Naive B cell (primary cell): Measurements from ENCODE around the gene MBIP. TPM values are rescaled to one million over a fixed set of nuclear protein-coding genes. Genes with fewer than 3 reads are reported as not detected.
"Not testable (repeated sequence)": the region's sequence is repeated elsewhere in the genome, so short reads cannot be mapped to it uniquely, and the experiment has no call there.

Experiments used
- ATAC-seq, 2 donors: fragments of 150-1000 bp; cut with Tn5 transposase; 2 replicates each; pipeline ENCODE4 v1.10.0; 2021; ENCODE audit warnings: low read depth in 2 of 2, mild to moderate bottlenecking in 2 of 2, moderate library complexity in 2 of 2
- DNase-seq: peaks from one replicate; pipeline ENCODE4 v3.0.0; 2022
- H3K27ac Mint-ChIP-seq, 6 donors: one replicate each; pipeline ENCODE4 v1.8.0; 2020 to 2022; ENCODE audit warnings: mild to moderate bottlenecking in 6 of 6, mixed read lengths in 6 of 6, moderate library complexity in 5 of 6, inconsistent platforms in 2 of 6
- H3K27me3 Mint-ChIP-seq, 3 donors: one replicate each; pipeline ENCODE4 v1.8.0; 2021 to 2022; ENCODE audit warnings: mixed read lengths in 3 of 3, mild to moderate bottlenecking in 1 of 3
- H3K36me3 Mint-ChIP-seq, 2 donors: one replicate each; pipeline ENCODE4 v1.8.0; 2020 to 2022; ENCODE audit warnings: mixed read lengths in 2 of 2, inconsistent platforms in 1 of 2, mild to moderate bottlenecking in 1 of 2
- H3K4me1 Mint-ChIP-seq, 3 donors: one replicate each; pipeline ENCODE4 v1.8.0; 2020 to 2022; ENCODE audit warnings: mixed read lengths in 3 of 3, inconsistent platforms in 1 of 3, mild to moderate bottlenecking in 1 of 3, moderate library complexity in 1 of 3
- H3K4me3 Mint-ChIP-seq, 8 donors: one replicate each; pipeline ENCODE4 v1.8.0; 2020 to 2022; ENCODE audit warnings: mild to moderate bottlenecking in 8 of 8, mixed read lengths in 8 of 8, moderate library complexity in 8 of 8, inconsistent platforms in 2 of 8
- H3K9me3 Mint-ChIP-seq, 7 donors: one replicate each; pipeline ENCODE4 v1.8.0; 2020 to 2022; ENCODE audit warnings: mixed read lengths in 7 of 7, mild to moderate bottlenecking in 5 of 7, inconsistent platforms in 2 of 7, moderate library complexity in 1 of 7
- polyA plus RNA-seq, 6 donors: library from polyadenylated mRNA; unstranded; fragments of 300-500 nt; fragmentation: Illumina TruSeq; gene quantifications; one replicate each; pipeline ENCODE4 v1.2.3, GENCODE V29; 2021; ENCODE audit warnings: low read depth in 6 of 6

Gene MBIP
- polyA plus RNA-seq, 6 donors from 2014 or later = 8.6 to 17.7 (median 13.3) TPM

DNA sequence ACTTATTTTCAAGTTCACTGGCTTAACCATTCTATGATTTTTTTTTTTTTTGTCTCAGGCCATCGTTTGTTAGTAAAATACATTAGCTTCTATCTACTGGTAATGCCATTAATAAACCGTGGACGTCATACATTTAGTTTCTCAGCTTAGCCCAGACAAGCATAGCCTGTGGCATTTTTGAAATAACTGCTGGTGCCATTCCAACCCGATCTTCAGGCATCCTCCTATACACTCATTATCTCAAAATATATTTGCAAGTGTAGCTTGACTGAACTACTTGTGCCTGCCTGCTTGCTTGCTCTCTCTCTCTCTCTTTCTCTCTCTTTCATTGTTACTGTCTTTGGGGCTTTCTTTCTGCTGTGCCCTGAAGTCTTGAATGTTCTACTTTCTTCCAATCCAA lies 12.7 kb upstream of the MBIP start:
- Mint-ChIP-seq H3K4me3 (no peak overlapping the region), H3K27me3 (peaks cover 24 to 44% (median 27%) of the 10 kb centered on the region in 3 donors), H3K36me3 (no peaks in the 10 kb centered on the region), H3K4me1 (no peaks in the 10 kb centered on the region), H3K9me3 (peaks cover 0 to 3% (median 0%) of the 10 kb centered on the region in 7 donors), H3K27ac (no peak overlapping the region)
- ATAC-seq (no peak), DNase-seq (no peak)

- H3K4me3 Mint-ChIP-seq, H3K4me1 Mint-ChIP-seq, H3K36me3 Mint-ChIP-seq, ATAC-seq, H3K27ac Mint-ChIP-seq, H3K9me3 Mint-ChIP-seq, DNase-seq: not testable (repeated sequence)
- peaks cover 27 to 64% (median 40%) of the 10 kb centered on the region in 3 donors for H3K27me3 Mint-ChIP-seq
Observed at GRCh38 chr14:36327573-36327972, 7.1 kb upstream of the MBIP start.

- no peak for ATAC-seq
- no peak for DNase-seq
Observed at GRCh38 chr14:36325853-36326252, 5.4 kb upstream of the MBIP start.

GRCh38 chr14:36324897-36325296 lies 4.5 kb upstream of the MBIP start:
- Mint-ChIP-seq H3K36me3 (peaks cover 0 to 5% of the 10 kb centered on the region in 2 donors), H3K4me1 (peaks cover 8 to 10% (median 9%) of the 10 kb centered on the region in 3 donors), H3K9me3 (peaks cover 0 to 3% (median 0%) of the 10 kb centered on the region in 7 donors), H3K27me3 (peaks cover 21 to 47% (median 24%) of the 10 kb centered on the region in 3 donors), H3K4me3 (no peak overlapping the region), H3K27ac (peak overlapping the region in 1 of 6 donors; percentile 4)
- ATAC-seq = no peak
- no peak for DNase-seq

More at GRCh38 chr14:36325853-36326252, 5.4 kb upstream of the MBIP start:
- no peak overlapping the region for H3K4me3 Mint-ChIP-seq
- H3K36me3 Mint-ChIP-seq = peaks cover 0 to 5% of the 10 kb centered on the region in 2 donors
- peaks cover 1 to 3% (median 2%) of the 10 kb centered on the region in 3 donors for H3K4me1 Mint-ChIP-seq
- H3K9me3 Mint-ChIP-seq = peaks cover 0 to 3% (median 0%) of the 10 kb centered on the region in 7 donors
- H3K27me3 Mint-ChIP-seq = peaks cover 21 to 51% (median 30%) of the 10 kb centered on the region in 3 donors
- H3K27ac Mint-ChIP-seq = no peak overlapping the region

DNA sequence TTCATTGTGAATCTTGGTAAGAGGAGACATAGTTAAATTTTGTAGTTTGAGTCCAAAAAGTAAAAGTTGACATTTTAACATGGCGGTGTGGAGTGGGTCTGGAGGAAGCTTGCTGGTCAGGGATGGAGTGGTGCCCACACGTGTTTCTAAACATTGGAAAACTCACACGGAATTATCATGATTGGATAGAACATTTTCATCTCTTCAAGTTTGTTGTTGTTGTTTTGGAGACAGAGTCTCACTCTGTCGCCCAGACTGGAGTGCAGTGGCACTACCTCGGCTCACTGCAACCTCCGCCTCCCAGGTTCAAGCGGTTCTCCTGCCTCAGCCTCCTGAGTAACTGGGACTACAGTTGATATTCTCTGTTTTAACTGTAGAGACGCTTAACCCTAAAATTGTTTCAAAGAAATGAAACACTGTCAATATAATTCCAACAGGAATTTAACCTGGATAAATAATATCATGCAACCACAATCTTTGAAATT lies 502 bp upstream of the MBIP start:
- Mint-ChIP-seq H3K27ac (peak overlapping the region; percentile 2 to 98 (median 94)), H3K4me3 (peak overlapping the region; percentile 88 to 99 (median 96)), H3K27me3 (peaks cover 10 to 21% (median 13%) of the 10 kb centered on the region in 3 donors), H3K9me3 (peaks cover 0 to 3% (median 0%) of the 10 kb centered on the region in 7 donors), H3K4me1 (peaks cover 10 to 21% (median 16%) of the 10 kb centered on the region in 3 donors), H3K36me3 (no peaks in the 10 kb centered on the region)
- ATAC-seq (no peak), DNase-seq (no peak)

- peaks cover 10 to 21% (median 16%) of the 10 kb centered on the region in 3 donors for H3K4me1 Mint-ChIP-seq
- ATAC-seq = no peak
- no peak for DNase-seq
- peaks cover 7 to 18% (median 8%) of the 10 kb centered on the region in 3 donors for H3K27me3 Mint-ChIP-seq
- peaks cover 0 to under 1% of the 10 kb centered on the region in 2 donors for H3K36me3 Mint-ChIP-seq
- H3K9me3 Mint-ChIP-seq = peaks cover 0 to 3% (median 0%) of the 10 kb centered on the region in 7 donors
- peak overlapping the region; percentile 88 to 99 (median 96) for H3K4me3 Mint-ChIP-seq
- peak overlapping the region; percentile 79 to 98 (median 89) for H3K27ac Mint-ChIP-seq
Observed at GRCh38 chr14:36319899-36320199, 588 bp downstream of the MBIP start.

GRCh38 chr14:36317650-36318049 lies 2.8 kb downstream of the MBIP start:
- H3K4me1 Mint-ChIP-seq = peaks cover 10 to 21% (median 16%) of the 10 kb centered on the region in 3 donors
- peaks cover 0 to 5% (median 3%) of the 10 kb centered on the region in 3 donors for H3K27me3 Mint-ChIP-seq
- peaks cover 0 to 3% (median 0%) of the 10 kb centered on the region in 7 donors for H3K9me3 Mint-ChIP-seq
- peaks cover 0 to 8% of the 10 kb centered on the region in 2 donors for H3K36me3 Mint-ChIP-seq
- H3K4me3 Mint-ChIP-seq = peak overlapping the region in 1 of 8 donors; percentile 15
- no peak overlapping the region for H3K27ac Mint-ChIP-seq
- ATAC-seq (no peak), DNase-seq (no peak)

- H3K36me3 Mint-ChIP-seq = peaks cover under 1 to 8% of the 10 kb centered on the region in 2 donors
- peaks cover 0 to 3% (median 0%) of the 10 kb centered on the region in 7 donors for H3K9me3 Mint-ChIP-seq
- peaks cover 0 to 5% (median 3%) of the 10 kb centered on the region in 3 donors for H3K27me3 Mint-ChIP-seq
- H3K27ac Mint-ChIP-seq = no peak overlapping the region
- H3K4me1 Mint-ChIP-seq = peaks cover 10 to 21% (median 16%) of the 10 kb centered on the region in 3 donors
- DNase-seq = no peak
- no peak overlapping the region for H3K4me3 Mint-ChIP-seq
- no peak for ATAC-seq
Observed at GRCh38 chr14:36316131-36316530, 4.3 kb downstream of the MBIP start.

DNA sequence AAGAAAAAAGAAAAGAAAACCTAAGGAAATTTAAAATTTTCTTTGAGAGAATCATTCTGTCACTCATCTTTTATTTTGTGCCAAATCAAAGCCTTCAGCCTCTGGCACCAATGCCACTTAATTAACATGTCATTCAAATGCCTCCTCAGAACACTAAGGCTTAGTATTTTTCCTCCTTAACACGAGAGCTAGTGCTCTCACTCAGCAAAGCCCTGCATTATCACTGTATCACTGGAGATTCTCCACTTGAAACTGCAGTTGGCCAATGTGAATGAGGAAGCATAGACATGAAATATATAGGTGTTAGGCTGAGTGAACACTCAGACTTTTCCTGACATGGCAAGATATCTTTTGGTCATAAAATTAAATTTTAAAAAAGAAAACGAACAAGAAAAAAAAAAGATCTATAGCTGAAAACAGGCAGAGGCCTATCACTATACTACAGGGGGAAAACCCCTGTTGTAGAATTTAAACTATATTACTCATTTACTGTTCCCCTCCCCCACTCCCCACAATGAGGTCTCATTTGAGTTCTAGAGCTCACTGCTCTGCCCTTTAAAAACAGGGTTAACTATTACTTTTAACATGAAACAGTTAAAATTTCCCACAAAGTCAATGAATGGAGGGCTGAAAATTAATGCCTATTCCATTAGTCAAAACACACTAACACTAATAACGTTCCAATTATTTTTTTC lies 5.1 kb downstream of the MBIP start:
- ATAC-seq (no peak), DNase-seq (no peak)
- Mint-ChIP-seq H3K27ac (no peak overlapping the region), H3K4me3 (no peak overlapping the region), H3K27me3 (no peaks in the 10 kb centered on the region), H3K36me3 (peaks cover 7 to 14% of the 10 kb centered on the region in 2 donors), H3K9me3 (no peaks in the 10 kb centered on the region), H3K4me1 (peaks cover 4 to 13% (median 9%) of the 10 kb centered on the region in 3 donors)

DNA sequence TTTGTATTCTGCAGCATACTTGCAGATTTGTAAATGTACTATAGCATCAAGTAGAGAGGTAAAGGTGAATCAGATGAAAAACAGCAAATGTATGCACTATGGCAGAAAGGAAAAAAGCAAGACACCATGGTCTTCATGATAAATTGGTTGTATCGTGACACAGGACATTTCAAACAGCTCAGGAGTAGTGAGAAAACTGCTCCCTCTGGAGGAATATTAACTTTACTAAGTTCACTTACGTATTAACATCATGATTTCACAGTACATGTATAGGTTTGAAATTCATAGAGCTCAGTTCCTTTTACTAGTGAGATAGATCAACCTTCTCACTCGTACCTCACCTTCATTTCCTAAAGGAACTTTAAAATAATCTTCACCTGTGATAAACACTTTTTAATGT lies 6.5 kb downstream of the MBIP start:
- Mint-ChIP-seq H3K36me3 (peaks cover 12 to 29% of the 10 kb centered on the region in 2 donors), H3K4me3 (no peak overlapping the region), H3K9me3 (no peaks in the 10 kb centered on the region), H3K27ac (no peak overlapping the region), H3K4me1 (peaks cover 0 to 4% (median 2%) of the 10 kb centered on the region in 3 donors), H3K27me3 (no peaks in the 10 kb centered on the region)
- DNase-seq (no peak), ATAC-seq (no peak)

DNA sequence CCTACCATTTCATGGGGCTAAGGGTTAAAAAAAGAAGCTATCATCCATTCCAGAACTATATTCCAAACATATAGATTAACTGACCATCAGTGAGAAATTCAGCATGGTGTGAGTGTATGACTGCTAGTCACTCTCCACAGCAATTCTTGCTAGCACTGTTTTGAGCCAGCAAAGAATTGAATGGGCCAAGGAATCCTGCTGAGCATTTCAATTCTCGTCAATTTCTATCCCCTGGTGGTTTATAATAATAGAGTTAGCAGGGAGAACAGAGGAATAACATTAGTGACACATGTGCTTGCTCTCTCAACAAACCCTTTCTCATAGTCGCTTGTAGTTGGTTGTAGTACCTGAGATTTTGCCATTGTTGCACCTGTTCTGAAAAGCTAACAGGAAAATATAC lies 7.2 kb downstream of the MBIP start:
- Mint-ChIP-seq H3K4me3 (no peak overlapping the region), H3K27me3 (no peaks in the 10 kb centered on the region), H3K4me1 (peaks cover 0 to 9% (median 0%) of the 10 kb centered on the region in 3 donors), H3K27ac (no peak overlapping the region), H3K9me3 (no peaks in the 10 kb centered on the region), H3K36me3 (peaks cover 17 to 35% of the 10 kb centered on the region in 2 donors)
- ATAC-seq = no peak
- DNase-seq = no peak

DNA sequence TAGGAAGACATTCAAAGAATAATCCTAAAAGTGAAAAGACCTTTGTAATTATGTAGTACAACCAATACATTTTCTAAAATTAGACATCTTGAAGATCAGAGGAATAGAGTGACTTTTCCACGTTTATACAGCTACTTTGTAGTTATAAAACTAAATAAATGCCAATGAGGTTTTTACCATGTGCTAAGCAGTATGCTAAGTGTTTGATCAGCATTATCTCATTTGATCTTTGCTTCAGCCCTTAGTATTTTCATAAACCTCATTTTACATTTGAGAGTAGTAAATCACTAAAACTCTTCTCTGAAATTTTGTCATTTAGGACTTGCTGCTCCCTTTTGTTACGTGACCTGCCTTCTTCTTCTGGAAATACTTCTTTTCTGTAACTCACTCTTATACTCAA lies 13.6 kb downstream of the MBIP start:
- no peak for DNase-seq
- ATAC-seq = no peak
- Mint-ChIP-seq H3K4me1 (peaks cover 0 to 9% (median 0%) of the 10 kb centered on the region in 3 donors), H3K9me3 (no peaks in the 10 kb centered on the region), H3K27me3 (no peaks in the 10 kb centered on the region), H3K27ac (no peak overlapping the region), H3K4me3 (no peak overlapping the region), H3K36me3 (peaks cover 48 to 60% of the 10 kb centered on the region in 2 donors)

DNA sequence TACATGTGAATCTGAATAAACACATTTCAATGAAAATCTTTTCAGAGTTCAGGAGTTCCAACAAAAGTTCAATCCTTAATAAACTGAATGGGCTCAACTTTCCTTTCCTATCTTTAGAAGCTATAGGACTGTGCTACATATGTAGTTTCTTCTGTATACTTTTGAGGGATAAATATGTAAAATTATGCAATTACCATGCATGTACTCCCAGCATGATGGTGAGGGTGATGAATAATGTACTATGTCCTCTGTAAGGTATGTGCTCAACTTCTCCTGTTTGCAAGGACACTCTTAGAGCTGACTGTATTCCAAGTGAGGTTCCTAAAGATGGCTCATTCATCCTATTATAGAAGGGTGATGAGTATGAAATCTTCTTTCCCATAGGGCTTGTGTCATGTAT lies 15.5 kb downstream of the MBIP start:
- ATAC-seq = no peak
- Mint-ChIP-seq H3K4me3 (no peak overlapping the region), H3K27me3 (no peaks in the 10 kb centered on the region), H3K36me3 (peaks cover 41 to 49% of the 10 kb centered on the region in 2 donors), H3K4me1 (peaks cover 0 to 9% (median 0%) of the 10 kb centered on the region in 3 donors), H3K9me3 (no peaks in the 10 kb centered on the region), H3K27ac (no peak overlapping the region)
- no peak for DNase-seq

DNA sequence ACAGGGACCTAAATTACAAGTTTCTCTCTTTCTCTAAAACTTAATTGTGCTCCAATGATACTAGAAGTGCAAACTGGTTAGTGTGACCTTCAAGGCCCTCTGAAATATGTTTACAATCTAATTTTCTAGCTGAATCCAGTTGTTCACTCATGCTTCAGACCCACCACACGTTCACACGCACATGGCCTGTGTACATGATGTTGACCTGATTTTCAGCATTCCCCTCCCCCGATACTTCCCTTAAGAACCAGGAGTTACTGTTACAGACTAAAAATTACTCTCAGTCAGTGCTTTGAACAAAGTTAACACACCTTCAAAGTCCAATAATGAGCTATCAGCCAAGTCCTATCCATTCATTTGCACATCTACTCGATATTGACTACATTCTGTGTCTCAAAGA lies 16.5 kb downstream of the MBIP start:
- Mint-ChIP-seq H3K9me3 (no peaks in the 10 kb centered on the region), H3K27ac (no peak overlapping the region), H3K36me3 (peaks cover 40 to 41% of the 10 kb centered on the region in 2 donors), H3K4me1 (peaks cover 0 to 5% (median 0%) of the 10 kb centered on the region in 3 donors), H3K4me3 (no peak overlapping the region), H3K27me3 (no peaks in the 10 kb centered on the region)
- no peak for DNase-seq
- no peak for ATAC-seq
